Lower leg skin (tissue), 4 donors: ENCODE results near the gene VPS26B. TPM values are rescaled to one million over a fixed set of nuclear protein-coding genes. Genes with fewer than 3 reads are reported as not detected.
"Not testable (repeated sequence)": the region's sequence is repeated elsewhere in the genome, so short reads cannot be mapped to it uniquely, and the experiment has no call there.

ENCODE experiments used
- DNase-seq, 2 donors: peaks; one replicate each; pipeline ENCODE4 v3.0.0-alpha.2; 2019; ENCODE audit warnings: low spot score in 2 of 2
- H3K4me3 ChIP-seq: fragments of 200-600 bp; sonication (generic); 2 replicates; pipeline ENCODE4 v1.5.1; 2017; ENCODE audit warnings: mild to moderate bottlenecking, low read depth; ENCODE audit not compliant: poor library complexity, severe bottlenecking
- POLR2A ChIP-seq, 2 donors: fragments of 450-650 bp; IDR thresholded peaks; one replicate each; pipeline ENCODE4 v1.6.1; 2016 to 2017; ENCODE audit warnings: antibody characterized with exemption in 2 of 2, mild to moderate bottlenecking in 1 of 2, moderate library complexity in 1 of 2
- WGBS, 2 donors: methylation state at CpG; one replicate each; pipeline ENCODE4 v1.1.5; 2018; 5-methylcytosine and 5-hydroxymethylcytosine counted together
- intact Hi-C: fragments of 100-400 bp; cut with DNase I; formaldehyde crosslinking; loops from one replicate; pipeline ENCODE4 v1.15.0; 2023; ENCODE audit warnings: low total_unique reads
- total RNA-seq, 4 donors: library from RNA; depleted of rRNA; stranded (reverse); fragments of >200 nt; gene quantifications; one replicate each; pipeline ENCODE4 v1.1.0, GENCODE V29; 2016
- TF ChIP-seq, protein P1 (sequence below), 3 donors: fragments of 450-650 bp; IDR thresholded peaks; one replicate each; pipeline ENCODE4 v1.5.1; 2016; ENCODE audit warnings: antibody characterized with exemption in 3 of 3, mild to moderate bottlenecking in 3 of 3, moderate library complexity in 2 of 3

Gene VPS26B
- total RNA-seq, 4 donors from 2014 or later, result 50.6 to 76.5 (median 64.1) TPM

DNA sequence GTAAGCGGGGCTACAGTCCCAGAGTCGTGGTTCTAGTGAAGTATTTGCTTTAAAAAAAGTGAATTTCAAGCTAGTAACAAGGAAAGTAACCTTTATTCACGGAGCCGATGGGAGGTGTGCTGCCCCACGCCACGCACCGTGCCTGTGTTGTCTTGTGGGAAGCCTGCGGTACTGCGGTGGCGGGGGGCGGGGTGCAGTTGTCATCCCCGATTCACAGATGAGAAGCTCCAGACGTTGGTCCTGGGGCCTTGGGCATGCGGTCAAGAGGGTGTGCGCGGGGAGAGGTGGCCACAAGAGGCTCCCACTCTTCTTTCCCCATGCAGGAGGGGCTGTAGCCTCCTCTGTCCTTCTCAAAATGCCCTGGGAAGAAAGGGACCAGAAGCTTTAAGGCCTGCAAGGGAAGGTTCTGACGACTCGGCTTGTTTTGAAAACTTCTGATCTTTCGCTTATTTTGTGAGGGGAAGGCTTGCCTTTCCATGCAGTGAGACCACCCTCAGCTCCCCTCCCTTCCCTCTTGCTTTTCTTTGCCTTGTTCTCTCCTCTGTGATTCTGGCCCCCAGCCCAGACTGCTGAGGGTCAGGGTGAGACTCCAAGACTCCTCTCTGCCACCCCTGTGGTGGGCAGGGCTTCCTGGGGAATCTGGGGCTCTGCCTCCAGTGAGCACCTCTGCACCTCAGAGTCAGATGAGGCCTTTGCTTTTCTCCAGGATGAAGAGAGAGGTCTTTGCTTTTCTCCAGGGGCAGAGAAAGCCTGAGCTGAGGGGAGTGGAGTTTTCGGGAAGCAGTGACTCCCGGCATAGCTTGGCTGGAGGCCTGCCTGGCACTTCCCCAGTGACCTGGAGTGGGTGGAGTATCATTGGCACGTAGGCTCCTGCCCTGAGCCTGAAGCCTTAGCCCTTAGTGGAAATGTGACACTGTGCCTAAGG, 57.9 kb downstream of the VPS26B start:
- WGBS, 2 donors, result 74 to 85% methylated on average over 22 of the region's 22 CpGs
- no peak overlapping the region for H3K4me3 ChIP-seq
- DNase-seq, result peak; percentile 14 to 68
- intact Hi-C loops, result no loop called here
- TF ChIP-seq POLR2A (IDR thresholded peaks at IDR 0.05), result no peak
- TF ChIP-seq, protein P1, sequence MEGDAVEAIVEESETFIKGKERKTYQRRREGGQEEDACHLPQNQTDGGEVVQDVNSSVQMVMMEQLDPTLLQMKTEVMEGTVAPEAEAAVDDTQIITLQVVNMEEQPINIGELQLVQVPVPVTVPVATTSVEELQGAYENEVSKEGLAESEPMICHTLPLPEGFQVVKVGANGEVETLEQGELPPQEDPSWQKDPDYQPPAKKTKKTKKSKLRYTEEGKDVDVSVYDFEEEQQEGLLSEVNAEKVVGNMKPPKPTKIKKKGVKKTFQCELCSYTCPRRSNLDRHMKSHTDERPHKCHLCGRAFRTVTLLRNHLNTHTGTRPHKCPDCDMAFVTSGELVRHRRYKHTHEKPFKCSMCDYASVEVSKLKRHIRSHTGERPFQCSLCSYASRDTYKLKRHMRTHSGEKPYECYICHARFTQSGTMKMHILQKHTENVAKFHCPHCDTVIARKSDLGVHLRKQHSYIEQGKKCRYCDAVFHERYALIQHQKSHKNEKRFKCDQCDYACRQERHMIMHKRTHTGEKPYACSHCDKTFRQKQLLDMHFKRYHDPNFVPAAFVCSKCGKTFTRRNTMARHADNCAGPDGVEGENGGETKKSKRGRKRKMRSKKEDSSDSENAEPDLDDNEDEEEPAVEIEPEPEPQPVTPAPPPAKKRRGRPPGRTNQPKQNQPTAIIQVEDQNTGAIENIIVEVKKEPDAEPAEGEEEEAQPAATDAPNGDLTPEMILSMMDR (IDR thresholded peaks at IDR 0.05), result no peak

DNA sequence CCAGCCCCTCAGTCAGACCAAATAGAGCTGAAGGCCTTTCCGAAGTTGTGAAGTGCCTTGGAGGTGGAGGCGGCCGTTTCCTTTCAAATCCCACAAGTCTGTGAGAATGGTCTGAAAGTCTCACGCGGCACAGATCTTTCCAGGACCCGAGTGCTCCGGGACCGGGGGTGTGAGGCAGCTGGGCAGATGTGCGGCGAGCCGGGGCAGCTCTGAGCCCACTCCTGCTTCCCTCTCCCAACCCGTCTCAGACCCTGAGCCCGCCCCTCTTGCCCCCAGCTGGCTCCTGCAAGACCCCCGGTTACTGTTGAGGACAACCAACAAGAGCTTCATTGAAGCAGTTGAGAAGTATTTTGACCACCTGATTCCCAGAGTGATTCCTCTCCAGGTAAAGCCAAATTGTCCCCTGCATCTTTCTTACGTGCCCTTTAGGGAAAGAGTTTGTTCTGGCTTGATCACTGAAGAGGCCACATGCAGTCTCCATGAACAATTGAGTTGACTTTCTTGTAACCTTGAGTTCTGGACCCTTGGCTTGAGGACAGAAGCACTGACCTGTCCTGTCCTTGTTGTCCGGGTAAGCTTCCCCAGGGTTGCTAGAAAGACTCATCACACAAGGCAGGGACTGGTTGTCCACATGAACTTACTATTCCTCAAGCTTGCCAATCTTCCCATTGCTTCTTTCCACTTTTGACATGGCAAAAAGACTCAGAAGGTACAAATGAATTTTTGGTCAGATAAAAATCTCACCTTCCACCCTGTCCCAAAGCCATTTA, 59.2 kb downstream of the VPS26B start:
- WGBS, 2 donors, result 83 to 89% methylated on average over 16 of the region's 16 CpGs
- H3K4me3 ChIP-seq, result no peak overlapping the region
- TF ChIP-seq POLR2A (IDR thresholded peaks at IDR 0.05), result no peak
- TF ChIP-seq, protein P1 (IDR thresholded peaks at IDR 0.05), result no peak
- intact Hi-C loops, result no loop called here
- peak in 1 of 2 donors; percentile 79 for DNase-seq

DNA sequence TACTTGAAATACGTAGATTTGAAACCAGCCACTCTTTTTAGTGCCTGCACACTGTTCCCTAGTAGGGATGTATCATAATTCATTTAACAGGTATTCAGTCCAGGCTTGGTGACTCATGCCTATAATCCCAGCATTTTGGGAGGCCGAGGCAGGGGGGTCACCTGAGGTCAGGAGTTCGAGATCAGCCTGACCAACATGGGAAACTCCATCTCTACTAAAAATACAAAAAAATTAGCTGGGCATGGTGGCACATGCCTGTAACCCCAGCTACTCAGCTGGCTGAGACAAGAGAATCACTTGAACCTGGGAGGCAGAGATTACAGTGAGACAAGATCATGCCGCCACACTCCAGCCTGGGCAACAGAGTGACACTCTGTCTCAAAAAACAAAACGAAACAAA, 59.9 kb downstream of the VPS26B start:
- peak in 1 of 2 donors; percentile 56 for DNase-seq
- intact Hi-C loops, H3K4me3 ChIP-seq: not testable (repeated sequence)
- 73 to 81% methylated on average over 5 of the region's 5 CpGs for WGBS, 2 donors

DNA sequence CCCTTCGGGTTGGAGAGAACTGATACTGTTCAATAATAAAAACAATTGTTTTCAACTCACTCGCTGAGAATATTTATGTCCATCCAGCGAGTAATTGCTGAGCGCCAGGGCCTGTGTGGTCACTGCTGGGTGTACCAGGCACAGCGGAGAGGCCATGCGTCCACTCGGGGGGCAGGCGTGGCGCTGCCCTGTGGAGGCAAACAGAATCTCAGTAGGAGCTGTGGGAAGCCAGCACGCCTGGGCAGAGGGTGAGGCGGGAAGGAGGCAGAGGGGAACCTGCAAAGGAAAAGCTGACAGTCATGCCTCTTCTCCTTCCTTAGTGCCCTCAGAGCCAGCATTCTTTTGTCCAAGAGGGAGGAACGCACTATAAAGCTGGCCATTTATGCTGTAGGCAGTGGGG, 63.1 kb downstream of the VPS26B start:
- peak in 1 of 2 donors; percentile 65 for DNase-seq
- 87 to 92% methylated on average over 12 of the region's 12 CpGs for WGBS, 2 donors
- intact Hi-C loops, result no loop called here
- H3K4me3 ChIP-seq, result no peak overlapping the region
- TF ChIP-seq, protein P1 (IDR thresholded peaks at IDR 0.05), result no peak
- no peak for TF ChIP-seq POLR2A (IDR thresholded peaks at IDR 0.05)

DNA sequence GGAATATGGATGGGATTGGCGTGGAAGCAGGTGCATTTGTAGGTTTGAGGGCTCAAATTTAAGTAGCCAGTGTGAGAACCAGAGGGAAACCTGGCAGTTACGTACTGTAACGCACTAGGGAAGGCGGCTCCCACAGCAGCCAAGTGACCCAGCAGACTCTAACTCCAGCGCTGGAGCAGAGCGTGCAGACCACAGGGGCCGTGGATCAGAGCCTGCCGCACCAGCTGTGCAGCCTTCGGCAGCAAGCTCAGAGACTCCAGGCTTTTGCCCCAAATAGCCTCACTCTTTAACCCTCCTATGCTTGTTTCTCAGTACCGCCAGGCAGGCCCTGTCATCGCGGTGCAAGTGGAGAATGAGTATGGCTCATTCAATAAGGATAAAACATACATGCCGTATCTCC, 64.0 kb downstream of the VPS26B start:
- DNase-seq, result peak in 1 of 2 donors; percentile 57
- WGBS, 2 donors, result 89 to 96% methylated on average over 10 to 13 of the region's 13 CpGs
- intact Hi-C loops, result no loop called here

More for the DNA sequence above, 64.0 kb downstream of the VPS26B start:
- TF ChIP-seq, protein P1 (IDR thresholded peaks at IDR 0.05), result no peak
- TF ChIP-seq POLR2A (IDR thresholded peaks at IDR 0.05), result no peak
- H3K4me3 ChIP-seq, result no peak overlapping the region
